T1000 (cell line): Measurements from ENCODE around the gene FGGY.
"Not testable (repeated sequence)": the region's sequence is repeated elsewhere in the genome, so short reads cannot be mapped to it uniquely, and the experiment has no call there.

Experiments
- DNase-seq: peaks from one replicate; lab custom pipeline; 2025; ENCODE audit warnings: mixed read lengths; lab: John Stamatoyannopoulos, UW

Gene FGGY

DNA sequence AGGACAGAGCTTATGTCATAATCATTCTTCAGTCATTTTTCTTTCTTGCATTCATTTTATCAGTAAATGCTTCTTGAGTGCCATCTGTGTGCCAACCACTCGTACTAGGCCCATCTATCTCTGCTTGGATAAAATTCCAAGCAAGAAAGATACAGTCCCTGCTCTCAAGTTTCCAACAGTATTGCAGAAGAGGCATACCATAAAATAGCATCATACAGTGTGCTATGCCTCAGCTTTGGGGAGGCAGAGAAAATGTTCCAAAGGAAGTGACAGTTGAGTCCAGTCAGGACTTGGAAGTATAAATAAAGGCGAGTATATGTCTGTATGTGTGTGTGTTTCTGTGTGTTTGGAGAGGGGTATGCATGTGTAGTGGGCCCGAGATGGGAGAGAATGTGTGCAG lies 404.5 kb downstream of the FGGY start:
- no peak for DNase-seq

DNA sequence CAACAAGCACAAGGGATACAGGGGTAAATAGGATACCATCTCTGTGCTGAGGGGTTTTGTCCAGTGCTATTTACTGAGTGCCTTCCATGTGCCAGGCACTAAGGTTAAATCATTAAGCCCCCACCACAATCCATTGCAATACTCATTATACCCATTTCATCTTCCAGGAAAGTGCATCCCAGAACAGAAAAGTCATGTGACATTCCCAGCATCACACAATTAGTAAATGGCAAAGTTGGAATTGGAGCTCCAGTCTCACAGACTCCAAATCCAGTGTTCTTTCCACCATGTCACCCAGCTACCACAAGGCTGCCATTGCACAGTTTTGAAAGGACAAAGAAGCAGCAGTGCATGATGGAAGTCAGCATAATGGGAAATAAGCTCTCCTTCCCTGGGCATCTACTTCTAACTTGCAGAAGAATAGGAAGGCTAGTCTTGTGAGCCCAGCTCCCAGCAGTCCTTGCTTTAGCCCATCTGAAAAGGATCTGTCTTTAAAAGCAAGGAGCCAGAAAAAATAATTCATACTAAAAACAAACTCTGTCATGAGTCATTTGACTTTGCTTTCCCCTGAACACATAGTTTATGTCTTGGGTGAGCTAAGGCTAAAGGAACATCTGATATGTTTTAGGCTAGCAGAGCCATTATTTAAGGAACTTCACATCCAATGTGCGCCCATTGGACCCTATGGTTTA lies 406.5 kb downstream of the FGGY start:
- no peak for DNase-seq

DNA sequence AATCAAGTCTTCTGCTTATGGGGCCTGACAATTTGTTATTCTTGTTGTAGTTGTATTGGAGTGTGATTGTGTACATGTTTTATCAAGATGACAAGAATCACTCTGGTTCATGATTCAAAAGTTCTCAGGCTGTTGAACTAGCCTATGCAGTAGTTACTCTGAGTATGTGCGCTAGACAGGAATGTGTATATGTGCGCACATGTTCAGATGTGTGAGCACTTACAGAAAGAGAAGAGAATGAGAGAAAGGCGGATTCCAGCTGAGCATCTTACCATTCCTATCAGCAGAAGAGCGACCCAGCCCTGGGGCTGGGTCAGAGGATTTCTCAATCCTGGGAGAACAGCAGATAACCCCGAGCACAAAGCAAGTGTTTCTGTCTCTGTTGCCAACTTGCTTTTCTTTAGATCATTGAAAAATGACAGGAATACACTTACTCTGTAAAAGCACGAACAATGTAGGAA lies 407.1 kb downstream of the FGGY start:
- no peak for DNase-seq

- no peak for DNase-seq
These were observed 407.8 kb downstream of the FGGY start for GRCh38 chr1:59704716-59705115.

- no peak for DNase-seq
These were observed 408.8 kb downstream of the FGGY start for GRCh38 chr1:59705466-59706302.

DNA sequence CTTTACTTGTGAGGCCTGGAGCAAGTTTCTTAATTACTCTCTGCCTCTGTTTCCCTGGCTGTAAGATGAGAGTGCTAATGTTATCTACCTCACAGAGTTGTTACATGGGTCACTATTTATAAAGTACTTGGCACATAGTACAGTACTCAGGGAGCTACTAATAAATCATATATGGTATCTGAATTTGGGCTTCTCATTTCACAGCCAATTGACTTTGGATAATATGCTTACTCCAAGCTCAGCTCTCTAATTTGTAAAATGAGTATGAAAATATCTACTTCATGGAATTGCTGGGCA lies 409.4 kb downstream of the FGGY start:
- DNase-seq = no peak

GRCh38 chr1:59707178-59707791 lies 410.4 kb downstream of the FGGY start:
- peak; percentile 61 for DNase-seq

DNA sequence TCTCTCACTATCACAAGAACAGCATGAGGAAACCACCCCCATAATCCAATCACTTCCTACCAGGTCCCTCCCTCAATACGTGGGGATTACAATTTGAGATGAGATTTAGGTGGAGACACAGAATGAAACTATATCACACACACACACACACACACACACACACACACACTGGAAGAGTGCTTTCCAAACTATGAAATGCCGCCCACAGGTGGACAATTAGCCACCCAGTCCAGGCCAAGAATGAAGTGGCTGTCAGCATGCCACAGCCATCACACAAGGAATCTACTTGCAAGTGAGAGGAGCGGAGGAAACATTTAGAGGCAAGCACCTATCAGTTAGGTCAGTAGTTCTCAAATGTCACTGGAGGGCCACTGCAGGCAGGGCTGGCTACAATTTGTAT lies 412.4 kb downstream of the FGGY start:
- DNase-seq = no peak

DNA sequence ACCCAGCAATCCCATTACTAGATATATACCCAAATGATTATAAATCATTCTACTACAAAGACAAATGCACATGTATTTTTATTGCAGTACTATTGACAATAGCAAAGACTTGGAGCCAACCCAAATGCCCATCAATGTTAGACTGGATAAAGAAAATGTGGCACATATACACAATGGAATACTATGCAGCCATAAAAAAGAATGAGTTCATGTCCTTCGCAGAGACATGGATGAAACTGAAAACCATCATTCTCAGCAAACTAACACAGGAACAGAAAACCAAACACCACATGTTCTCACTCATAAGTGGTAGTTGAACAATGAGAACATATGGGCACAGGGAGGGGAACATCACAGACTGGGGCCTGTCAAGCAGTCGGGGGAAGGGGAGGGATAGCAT lies 414.0 kb downstream of the FGGY start:
- not testable (repeated sequence) for DNase-seq

DNA sequence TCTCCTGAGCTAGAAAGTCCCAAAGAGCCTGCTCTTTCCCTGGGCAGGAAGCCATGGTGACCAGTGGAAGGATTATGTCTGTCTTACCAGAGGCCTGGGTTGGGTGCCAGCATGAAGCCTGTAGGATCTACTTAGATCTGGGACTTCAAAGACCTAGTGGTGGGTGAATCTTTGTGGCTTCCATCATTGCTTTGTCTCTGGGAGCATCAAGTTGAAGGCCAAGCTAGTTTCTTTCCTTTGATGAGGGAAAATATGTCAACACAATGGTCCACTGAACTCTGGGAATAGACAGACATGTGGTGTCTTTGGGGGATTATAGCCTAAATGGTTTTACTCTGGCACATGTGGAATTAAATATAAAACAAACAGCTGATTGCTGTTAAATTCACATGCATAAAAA lies 417.3 kb downstream of the FGGY start:
- DNase-seq = no peak

GRCh38 chr1:59714966-59715365 lies 418.1 kb downstream of the FGGY start:
- DNase-seq = no peak

DNA sequence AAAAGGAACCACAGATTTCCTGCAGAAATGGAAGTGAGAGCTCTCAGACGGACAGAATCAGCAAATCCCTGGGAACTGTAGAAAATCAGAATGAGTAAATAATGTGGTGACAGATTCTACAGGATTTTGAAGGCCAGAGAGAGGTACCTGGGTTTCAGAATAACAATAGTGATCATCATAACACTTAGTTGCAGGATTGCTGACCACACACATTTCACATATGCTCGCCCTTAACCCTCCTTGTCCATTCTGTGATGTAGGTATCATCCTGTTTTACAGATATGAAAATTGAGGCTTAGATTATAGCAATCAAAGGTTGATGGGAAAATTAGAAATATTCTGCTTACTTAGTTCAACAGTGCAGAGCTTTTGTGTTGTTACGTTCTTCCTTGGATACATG lies 419.9 kb downstream of the FGGY start:
- no peak for DNase-seq

GRCh38 chr1:59718064-59718988 lies 421.4 kb downstream of the FGGY start:
- no peak for DNase-seq

DNA sequence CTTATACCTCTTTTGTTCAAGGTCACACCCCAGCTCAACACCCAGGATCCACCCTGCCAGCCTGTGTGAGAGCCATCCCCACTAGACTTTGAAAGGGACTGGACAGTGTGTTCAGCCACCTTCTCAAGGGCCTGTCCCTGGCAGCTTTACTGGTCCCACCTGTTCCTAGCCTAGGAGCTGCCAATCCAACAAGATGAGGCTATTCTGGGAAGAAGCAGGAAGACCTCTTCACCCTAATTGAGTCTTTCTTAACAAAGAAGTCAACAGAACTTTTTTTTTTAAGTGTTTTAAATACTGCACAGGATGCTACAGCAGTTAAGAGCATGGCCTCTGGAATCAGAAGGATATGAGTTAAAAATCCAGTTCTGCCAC lies 422.1 kb downstream of the FGGY start:
- DNase-seq = no peak

DNA sequence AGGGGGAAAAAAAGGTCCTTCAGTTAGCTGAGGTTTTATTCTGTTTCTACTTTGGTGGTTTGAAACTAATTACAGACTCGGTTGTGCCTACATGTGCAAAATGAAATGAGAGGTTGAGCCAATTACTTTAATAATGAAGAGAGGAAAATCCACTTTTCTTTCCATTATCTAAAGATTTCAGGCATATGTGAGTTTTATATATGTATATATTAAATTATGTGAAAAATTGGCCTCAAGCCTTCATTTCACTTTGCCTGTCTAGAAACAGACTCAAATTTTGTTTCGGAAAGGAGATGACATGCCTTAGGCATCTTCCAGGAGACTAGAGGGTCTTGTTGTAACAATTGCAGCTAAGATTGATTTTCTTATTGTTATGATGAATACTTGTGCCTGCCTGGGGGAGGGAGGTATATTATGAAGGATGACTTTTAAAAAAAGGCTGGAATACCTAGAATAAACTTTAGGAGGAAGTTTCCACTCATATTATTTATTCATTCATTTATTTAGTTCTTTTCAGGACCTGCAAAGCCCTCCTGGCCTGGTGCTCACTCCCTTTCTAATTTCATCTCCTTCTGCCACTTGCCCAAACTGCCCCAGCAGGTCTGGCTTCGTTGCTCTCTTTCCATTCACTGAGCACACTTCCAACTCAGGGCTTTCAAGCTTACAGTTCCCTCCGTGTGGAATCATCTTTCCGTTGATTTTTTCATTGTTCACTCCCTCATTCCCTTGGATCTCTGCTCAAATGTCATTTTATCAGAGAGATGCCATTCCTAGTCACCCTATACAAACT lies 423.6 kb downstream of the FGGY start:
- no peak for DNase-seq

DNA sequence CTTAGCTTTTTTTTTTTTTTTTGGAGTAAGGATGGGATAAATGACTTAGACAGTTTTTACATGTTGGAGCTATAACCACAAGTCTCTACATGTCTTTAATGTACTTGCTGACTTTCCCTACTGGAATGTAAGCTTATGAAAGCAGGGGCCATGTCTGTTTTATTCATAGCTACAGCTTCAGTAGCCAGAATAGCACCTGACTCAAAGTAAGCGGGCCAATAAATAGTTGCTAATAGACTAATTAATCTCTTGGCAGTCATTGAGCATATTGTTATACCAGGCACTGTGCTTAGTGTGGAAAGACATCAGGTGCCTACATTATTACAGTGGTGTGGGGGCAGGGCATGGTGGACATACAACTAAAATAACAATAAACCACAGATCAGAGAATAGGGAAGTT lies 433.4 kb downstream of the FGGY start:
- no peak for DNase-seq

GRCh38 chr1:59730759-59731478 lies 434.0 kb downstream of the FGGY start:
- peak; percentile 66 for DNase-seq

- DNase-seq = no peak
These were observed 434.7 kb downstream of the FGGY start for GRCh38 chr1:59731591-59731990.

DNA sequence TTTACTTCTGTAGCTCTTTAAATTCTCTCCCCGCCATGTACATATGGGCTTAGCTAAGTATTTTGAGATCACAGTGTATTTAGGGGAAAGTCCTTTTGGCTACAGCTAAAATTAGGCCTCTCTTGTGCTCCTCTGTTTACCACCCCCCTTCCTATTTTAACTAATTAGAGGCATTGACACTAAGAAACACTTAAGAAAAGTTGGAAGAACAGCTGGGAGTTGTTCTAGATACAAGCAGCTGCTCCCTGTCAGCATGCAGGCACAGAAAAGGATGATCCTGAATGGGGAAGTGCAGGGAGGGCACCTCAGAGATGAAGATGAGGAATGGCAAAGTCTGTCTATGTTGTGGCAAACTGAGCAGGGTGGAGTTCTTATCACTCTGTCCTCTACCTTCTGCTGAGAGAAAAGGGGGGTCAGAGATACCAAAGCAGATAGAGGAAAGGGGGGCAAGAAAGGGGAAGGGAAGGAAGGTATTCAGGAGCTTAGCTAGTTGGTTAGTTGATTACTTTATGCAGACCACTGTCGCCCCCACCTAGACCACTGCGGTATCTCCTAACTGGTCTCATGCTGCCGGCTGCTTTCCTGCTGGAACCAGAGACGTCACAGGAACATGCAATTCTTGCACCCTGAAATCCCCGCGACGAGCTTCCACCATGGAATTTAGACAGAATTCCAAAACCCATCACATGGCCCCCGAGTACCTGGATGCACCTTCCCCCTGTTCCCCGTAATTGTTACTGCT lies 435.5 kb downstream of the FGGY start:
- DNase-seq = no peak
